Cerebellar nuclear complex (tissue), 1 donor: ENCODE data around the gene CDH15.
"Not testable (repeated sequence)": the region's sequence is repeated elsewhere in the genome, so short reads cannot be mapped to it uniquely, and the experiment has no call there.

Source experiments
- DNase-seq, 2 experiments: peaks; one replicate each; lab custom pipeline; 2025; lab: John Stamatoyannopoulos, UW

The CDH15 gene

DNA sequence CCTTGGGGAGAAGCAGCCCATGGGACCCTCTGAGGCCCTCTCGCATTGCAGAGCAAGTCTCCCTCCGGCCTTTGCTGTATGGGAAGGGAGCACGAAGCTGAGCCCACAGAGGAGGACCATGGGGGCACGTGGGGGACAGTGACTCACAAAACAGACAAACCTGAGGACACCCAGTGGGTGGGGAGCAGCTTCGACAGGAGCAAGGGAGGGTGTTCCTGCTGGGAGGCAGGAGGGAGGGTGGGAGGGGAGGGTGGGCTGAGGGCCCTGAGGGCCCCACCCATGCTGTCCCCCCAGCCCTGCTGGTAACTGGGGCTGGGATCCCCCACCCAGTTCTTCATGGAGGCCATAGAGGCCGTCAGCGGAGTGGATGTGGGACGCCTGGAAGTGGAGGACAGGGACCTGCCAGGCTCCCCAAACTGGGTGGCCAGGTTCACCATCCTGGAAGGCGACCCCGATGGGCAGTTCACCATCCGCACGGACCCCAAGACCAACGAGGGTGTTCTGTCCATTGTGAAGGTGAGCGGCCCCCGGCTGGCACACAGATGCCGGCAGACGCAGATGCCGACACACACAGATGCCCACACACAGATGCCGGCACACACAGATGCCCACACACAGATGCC lies 16.3 kb downstream of the CDH15 start:
- DNase-seq: no peak

DNA sequence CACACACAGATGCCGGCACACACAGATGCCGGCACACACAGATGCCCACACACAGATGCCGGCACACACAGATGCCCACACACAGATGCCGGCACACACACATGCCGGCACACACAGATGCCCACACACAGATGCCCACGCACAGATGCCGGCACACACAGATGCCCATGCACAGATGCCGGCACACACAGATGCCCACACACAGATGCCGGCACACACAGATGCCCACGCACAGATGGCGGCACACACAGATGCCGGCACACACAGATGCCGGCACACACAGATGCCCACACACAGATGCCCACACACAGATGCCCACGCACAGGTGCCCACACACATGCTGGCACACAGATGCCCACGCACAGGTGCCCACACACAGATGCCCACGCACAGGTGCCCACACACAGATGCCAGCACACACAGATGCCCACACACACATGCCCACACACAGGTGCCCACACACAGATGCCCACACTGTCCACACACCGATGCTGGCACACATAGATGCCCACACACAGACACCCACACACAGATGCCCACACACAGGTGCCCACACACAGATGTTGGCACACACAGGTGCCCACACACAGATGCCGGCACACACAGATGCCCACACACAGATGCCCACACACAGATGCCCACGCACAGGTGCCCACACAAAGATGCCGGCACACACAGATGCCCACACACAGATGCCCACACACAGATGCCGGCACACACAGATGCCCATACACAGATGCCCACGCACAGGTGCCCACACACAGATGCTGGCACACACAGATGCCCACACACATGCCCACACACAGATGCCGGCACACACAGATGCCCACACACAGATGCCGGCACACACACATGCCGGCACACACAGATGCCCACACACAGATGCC lies 17.2 kb downstream of the CDH15 start:
- DNase-seq: not testable (repeated sequence)

DNA sequence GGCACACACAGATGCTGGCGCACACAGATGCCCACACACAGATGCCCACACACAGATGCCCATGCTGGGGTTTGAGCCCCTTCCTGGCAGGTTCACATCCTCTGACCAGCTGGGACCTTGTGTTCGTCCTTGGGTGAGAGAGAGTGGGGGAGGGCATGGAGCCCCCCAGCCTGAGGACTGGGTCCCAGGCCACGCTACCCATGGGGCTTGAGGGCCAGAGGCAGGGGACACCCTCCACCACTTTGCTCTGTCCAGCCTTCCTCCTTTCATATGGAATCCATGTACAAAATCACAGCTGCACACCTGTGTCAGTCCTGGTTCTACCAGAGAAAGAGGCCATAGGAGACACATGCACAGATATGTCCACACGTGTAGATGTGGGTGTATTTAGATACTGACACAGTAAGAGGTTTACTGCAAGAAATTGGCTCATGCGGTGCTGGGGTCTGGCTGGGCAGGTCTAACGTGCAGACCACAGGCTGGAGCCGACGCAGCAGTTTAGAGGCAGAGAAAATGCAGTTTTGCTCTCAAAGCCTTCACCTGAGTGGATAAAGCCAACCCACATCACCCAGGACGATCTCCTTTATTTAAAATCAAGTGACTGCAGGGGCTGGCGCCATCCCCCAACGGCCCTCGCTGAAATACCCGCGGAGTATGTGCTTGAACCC lies 17.9 kb downstream of the CDH15 start:
- DNase-seq: no peak

DNA sequence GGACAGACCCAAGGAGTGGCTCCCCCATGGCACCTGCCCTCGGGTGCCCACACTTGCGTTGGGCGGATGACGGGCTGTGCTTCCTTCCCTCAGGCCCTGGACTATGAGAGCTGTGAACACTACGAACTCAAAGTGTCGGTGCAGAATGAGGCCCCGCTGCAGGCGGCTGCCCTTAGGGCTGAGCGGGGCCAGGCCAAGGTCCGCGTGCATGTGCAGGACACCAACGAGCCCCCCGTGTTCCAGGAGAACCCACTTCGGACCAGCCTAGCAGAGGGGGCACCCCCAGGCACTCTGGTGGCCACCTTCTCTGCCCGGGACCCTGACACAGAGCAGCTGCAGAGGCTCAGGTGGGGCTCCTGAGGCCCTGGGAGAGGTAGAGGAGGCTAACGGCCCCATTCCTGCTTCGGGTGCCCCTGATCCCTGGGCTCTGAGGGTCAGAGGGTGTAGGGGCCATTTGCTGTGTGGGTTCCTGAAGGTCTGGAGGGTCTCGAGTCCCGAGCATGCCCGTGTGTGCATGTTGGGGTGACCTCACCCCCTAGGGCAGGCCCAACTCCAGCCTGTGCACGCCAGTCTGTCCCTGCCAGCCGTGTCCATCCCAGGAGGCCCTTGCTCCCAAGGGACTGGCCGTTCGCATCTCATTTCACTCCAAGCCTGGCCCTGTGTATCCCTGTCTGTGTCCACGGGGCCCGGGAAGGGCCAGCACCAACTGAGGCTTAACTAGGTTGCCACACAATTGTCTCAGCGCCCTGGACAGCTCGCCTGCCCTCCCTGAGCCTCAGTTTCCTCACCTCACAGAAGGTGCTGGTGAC lies 18.8 kb downstream of the CDH15 start:
- DNase-seq: no peak

DNA sequence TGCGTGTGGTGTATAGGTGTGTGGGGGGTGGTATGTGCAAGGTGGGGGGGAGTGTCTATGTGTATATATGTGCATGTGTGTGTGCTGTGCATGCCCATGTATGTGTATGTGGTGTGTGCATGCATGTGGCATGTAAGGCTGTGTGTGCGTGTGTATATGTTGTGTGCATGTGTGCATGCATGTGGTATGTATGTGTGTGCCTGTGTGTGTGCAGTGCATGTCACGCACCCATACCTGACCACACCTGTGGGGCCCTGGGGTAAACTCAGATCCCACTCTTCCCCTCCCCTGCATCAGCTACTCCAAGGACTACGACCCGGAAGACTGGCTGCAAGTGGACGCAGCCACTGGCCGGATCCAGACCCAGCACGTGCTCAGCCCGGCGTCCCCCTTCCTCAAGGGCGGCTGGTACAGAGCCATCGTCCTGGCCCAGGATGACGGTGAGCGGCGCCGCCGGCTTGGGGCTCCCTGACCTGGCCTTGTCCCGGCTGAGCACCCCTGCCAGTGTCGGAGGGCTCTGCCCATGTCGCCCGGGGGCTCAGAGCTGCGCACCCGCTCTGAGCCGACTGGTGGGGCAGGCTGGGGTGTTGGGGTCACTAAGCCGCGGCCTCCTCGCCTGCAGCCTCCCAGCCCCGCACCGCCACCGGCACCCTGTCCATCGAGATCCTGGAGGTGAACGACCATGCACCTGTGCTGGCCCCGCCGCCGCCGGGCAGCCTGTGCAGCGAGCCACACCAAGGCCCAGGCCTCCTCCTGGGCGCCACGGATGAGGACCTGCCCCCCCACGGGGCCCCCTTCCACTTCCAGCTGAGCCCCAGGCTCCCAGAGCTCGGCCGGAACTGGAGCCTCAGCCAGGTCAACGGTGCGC lies 19.7 kb downstream of the CDH15 start:
- DNase-seq: no peak

DNA sequence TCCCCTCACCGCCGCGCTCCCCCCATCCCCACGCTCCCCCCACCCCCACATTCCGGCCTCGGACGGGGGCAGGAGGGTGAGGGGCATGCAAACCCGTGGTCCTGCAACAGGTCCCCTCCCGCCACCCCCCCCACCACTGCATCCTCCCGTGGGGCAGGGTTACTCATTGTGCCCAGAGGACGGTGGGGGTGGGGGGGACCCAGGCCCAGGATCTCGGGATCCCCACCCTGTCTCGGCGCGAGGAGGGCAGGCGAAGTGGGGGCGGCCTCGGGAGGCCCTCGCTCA lies 20.3 kb downstream of the CDH15 start:
- no peak for DNase-seq

DNA sequence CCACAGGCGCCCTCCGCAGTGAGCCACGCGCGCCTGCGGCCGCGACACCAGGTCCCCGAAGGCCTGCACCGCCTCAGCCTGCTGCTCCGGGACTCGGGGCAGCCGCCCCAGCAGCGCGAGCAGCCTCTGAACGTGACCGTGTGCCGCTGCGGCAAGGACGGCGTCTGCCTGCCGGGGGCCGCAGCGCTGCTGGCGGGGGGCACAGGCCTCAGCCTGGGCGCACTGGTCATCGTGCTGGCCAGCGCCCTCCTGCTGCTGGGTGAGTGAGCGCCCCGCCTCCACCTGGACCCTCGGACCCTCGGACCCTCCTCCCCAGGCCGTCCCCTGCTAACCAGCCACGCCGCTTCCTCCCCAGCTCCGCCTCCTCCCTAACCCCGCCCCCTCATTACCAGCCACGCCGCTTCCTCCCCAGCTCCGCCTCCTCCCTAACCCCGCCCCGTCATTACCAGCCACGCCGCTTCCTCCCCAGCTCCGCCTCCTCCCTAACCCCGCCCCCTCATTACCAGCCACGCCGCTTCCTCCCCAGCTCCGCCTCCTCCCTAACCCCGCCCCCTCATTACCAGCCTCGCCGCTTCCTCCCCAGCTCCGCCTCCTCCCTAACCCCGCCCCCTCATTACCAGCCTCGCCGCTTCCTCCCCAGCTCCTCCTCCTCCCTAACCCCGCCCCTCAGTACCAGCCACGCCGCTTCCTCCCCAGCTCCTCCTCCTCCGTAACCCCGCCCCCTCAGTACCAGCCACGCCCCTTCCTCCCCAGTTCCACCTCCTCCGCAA lies 20.8 kb downstream of the CDH15 start:
- DNase-seq: not testable (repeated sequence)

DNA sequence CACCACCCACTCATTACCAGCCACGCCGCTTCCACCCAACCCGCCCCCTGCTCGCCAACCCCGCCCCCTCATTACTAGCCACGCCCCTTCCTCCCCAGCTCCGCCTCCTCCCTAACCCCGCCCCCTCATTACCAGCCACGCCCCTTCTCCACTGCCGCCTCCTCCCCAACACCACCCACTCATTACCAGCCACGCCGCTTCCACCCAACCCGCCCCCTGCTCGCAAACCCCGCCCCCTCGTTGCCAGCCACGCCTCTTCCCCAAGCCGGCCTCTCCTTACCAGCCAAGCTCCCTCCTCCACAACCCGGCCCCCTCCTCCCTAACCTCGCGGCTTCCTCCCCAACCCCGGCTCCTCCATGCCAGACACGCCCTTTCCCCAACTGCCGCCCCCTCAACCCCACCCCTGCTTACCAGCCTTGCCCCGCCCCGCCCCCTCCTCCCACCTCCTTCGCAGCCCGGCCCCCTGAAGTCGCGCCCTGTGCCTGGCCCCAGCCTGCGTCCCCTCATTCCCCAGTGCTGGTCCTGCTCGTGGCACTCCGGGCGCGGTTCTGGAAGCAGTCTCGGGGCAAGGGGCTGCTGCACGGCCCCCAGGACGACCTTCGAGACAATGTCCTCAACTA lies 21.5 kb downstream of the CDH15 start:
- no peak for DNase-seq

DNA sequence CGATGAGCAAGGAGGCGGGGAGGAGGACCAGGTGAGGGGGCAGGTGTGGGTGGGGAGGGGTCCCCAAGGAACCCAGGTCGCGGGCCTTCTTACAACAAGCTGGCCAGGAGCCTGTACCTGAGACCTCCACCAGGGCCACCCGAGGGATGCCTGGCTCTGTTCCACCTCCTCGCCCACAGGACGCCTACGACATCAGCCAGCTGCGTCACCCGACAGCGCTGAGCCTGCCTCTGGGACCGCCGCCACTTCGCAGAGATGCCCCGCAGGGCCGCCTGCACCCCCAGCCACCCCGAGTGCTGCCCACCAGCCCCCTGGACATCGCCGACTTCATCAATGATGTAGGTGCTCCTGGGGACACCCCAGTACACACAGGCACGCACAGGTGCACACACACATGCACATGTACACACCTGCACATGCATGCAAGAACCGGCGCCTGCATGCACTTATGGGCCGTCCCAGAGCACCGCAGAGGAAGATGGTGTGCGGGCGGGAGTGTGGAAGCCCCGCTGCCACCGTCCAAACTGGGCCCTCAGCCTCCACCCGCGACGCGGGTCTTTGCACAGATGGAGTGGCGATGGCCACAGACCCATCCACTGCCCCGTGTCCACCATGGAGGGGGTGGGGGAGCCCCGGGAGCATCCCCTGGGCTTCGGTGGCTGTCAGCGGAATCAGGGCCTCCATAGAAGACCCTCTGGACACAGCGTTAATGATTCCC lies 22.2 kb downstream of the CDH15 start:
- DNase-seq: no peak

DNA sequence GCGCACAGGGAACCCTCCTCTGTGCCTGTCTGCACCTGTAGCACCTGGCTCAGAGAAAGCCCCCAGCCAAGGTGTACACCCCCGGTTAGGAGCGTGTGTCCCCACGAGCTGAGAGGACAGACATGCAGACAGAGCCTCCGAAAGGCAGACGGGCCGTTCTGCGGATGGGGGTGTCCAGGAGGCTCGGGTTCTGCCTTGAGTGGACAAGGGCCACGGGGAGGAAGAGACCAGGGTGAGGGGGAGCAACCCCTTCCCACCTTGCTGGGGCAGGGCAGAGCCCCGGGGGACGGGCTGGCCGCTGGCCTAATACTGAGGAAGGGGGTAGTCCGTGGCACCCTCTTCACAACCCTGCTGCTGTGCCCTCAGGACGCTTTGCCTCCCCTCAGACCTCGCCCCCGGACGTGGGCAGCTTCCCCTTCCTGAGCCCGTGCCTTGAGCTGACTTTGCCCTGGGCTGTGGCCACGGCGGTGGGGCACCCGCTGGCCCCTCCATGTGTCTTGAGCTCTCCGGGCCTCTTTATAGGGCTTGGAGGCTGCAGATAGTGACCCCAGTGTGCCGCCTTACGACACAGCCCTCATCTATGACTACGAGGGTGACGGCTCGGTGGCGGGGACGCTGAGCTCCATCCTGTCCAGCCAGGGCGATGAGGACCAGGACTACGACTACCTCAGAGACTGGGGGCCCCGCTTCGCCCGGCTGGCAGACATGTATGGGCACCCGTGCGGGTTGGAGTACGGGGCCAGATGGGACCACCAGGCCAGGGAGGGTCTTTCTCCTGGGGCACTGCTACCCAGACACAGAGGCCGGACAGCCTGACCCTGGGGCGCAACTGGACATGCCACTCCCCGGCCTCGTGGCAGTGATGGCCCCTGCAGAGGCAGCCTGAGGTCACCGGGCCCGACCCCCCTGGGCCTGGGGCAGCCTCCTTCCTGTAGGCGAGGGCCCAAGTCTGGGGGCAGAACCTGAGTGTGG lies 23.1 kb downstream of the CDH15 start:
- no peak for DNase-seq

DNA sequence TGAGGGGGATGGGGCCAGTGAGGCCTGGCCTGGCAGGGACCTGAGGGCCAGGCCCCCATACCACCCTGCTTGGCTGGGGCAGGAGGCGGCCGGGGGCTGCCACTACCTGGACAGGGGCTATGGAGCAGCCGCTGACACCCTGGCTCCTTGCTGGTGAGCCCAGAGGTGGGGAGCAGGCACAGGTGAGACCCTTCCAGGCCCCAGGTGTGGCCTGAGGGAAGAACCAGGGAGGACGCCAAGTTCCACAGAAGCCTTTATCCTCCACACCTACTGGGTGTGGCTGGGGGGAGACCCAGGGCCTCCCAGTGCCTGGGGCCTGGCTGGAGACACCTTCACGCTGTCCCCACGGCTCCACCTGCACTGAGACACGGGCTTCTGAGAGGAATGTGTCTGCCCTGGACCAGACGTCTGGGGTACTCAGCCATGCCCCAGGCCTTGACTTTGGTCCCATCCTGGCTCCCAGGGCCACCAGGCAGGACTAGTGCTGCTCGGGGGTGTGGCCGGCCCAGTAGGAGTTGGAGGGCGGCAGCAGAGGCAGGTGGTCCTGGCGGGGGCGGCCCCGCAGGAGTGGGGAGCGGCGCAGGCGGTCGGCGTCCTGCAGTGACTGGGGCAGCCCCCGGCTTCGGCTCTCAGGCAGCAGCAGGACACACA lies 24.1 kb downstream of the CDH15 start:
- DNase-seq: no peak

DNA sequence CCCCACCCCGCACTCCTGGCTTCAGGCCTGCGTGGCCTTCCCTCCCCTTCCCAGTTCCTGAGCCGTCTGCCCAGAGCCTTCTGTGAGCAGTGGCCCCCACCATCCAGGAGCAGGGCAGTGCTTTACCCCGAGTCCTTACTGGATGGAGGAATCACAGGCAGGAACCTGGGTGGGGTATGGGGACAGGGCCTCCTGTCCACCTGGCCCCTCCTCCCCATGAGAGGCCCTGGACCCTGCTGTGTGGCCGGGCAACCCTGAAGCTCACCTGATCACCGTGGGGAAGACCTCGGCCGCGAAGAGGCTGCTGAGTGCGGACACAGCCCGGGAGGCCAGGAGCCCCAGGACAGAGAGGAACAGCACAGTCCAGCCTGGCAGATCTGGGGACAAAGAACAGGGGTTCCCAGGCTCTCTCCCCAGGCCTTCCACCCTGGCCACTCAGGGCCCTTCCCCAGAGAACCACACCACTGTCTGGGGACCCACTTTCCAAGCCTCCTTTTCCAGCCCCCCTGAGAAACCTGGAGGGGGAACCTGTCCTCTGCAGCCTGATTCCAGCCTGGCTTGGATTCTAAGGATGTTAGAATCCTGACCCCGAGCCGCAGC lies 25.6 kb downstream of the CDH15 start:
- no peak for DNase-seq

DNA sequence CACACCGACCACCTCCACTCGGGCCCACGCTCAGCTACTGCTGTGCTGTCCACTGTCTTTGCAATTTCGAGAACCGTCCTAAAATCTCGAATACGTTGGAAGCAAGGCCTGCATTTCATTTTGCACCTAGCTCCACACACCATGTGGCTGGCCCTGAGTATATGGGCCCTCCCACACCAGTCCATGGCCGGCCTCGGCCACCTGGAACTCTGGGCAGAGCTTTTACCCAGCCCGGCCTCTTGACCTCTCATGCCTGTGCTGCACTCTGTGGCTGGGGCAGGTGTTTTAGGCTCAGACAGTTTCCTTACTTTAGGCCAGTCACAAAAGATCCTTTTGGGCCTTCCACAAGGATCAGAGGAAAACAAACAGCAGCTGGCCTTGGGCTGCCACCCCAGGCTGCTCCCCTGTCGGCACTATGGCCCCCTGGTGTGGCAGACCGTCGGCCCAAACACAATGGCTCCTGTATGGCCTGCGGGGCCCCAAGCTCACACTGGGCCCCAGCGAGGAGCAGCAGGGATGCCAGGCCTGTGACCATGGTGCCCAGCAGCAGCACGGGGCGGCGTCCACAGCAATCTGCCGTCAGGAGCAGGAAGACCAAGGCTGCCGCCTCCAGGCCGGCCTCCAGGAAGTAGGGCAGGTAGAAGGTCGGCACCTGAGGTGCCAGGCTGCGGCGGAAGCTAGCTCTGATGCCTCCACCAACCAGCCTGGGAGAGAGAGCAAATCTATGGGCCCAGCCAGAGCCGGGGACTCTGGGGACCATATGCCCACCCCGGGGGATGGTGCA lies 26.3 kb downstream of the CDH15 start:
- DNase-seq: no peak

DNA sequence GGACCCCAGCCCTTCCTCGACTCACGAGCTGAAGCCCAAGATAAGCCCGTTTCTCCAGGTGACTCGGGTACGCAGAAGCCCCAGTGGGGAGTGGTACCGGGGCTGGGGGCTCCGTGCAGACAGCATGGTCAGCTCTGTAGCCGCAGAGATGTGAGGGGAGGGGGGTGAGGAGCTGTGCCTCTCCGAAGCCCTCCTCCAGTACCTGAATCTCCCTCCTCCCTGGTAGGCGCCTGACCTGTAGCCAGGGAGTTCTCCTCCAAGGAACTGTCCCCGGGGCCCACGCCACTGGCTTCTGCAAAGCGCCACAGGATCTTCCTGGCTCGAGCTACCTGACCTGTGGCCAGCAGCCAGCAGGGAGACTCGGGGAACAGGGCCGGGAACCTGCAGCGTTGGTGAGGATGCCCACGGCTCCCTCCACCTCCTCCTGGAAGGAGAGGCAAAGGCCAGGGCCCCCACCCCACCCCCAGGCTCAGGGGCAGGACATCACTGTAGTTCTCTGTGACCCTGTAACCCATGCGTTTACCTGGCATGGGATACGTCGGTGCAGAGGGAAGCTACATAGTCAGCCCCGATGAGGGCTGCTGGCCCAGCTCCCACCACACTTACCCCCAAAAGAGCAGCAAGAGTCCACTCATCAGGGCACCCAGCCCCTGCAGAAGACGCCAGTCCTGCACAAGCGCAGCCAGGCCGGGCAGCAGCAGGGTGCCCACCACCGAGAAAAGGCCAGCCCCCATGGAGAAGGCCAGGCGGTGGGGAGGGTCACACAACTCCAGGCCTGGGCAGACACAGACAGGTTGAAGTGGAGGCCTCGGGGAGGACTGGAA lies 27.1 kb downstream of the CDH15 start:
- DNase-seq: no peak

DNA sequence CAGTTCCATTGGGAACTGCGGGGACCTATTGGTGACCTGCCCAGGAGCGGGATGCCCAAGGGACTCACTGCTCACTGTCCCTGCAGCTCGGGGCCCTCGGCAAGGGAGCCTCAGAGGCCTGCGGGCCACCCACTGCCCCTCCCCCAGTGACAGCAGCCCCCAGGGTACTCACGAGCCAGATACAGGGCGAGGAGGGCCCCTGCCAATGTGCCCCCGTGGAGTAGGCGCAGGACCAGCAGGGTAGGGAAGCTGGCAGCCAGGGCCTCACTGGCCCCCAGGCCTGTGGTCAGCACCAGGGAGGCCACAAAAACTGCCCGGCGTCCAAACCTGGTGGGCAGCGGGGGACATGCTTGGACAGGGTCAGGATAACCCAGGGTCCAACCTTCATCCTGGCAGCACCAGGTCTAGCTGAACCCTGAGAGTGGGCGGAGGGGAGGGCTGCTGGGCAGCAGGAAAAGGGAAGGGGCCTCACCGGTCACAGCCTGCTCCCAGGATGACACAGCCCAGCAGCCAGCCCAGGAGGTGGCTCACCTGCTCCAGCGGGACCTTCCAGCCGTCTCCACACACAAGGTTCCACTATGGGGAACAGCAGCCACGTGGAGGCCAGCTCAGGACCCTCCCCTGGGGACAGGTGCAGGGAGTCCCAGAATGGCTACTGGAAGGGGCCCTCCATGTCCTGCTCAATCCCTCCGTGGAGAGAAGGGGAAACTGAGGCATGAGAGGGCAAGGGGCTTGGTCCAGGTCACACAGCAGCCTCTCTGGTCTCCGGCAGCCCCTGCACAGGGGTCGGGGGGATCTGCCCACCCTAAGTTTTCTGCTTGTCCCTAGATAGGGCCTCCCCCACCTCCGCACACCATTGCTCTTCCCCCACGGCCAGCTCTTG lies 27.9 kb downstream of the CDH15 start:
- DNase-seq: no peak
